DND-41 (cell line): ENCODE data around the gene MGA.

Source experiments
- ATAC-seq: fragments of 200-7000 bp; cut with Tn5 transposase; 3 replicates; pipeline ENCODE4 v1.9.1; 2021; ENCODE audit warnings: low read depth; ENCODE audit not compliant: insufficient read depth
- DNase-seq: peaks from one replicate; pipeline ENCODE4 v3.0.0-alpha.2; 2020
- H2AFZ ChIP-seq: 2 replicates; pipeline ENCODE4 v1.6.0; 2012; ENCODE audit warnings: low read depth, low read length
- H3K27ac ChIP-seq: 2 replicates; pipeline ENCODE4 v1.5.1; 2012; ENCODE audit warnings: low read length, inconsistent platforms
- H3K27me3 ChIP-seq: fragments of 200-600 bp; sonication (generic); 2 replicates; pipeline ENCODE4 v1.6.0; 2012; ENCODE audit warnings: low read length, mild to moderate bottlenecking, inconsistent platforms; ENCODE audit not compliant: insufficient read depth, poor library complexity
- H3K36me3 ChIP-seq: 2 replicates; pipeline ENCODE4 v1.5.1; 2012; ENCODE audit warnings: low read length, inconsistent platforms; ENCODE audit not compliant: insufficient read depth
- H3K4me1 ChIP-seq: 2 replicates; pipeline ENCODE4 v1.5.1; 2012; ENCODE audit warnings: mild to moderate bottlenecking, low read length; ENCODE audit not compliant: insufficient read depth
- H3K4me2 ChIP-seq: 2 replicates; pipeline ENCODE4 v1.6.0; 2012; ENCODE audit warnings: mild to moderate bottlenecking, moderate library complexity, low read length, inconsistent platforms; ENCODE audit not compliant: insufficient read depth
- H3K4me3 ChIP-seq, 2 experiments: fragments of 200-600 bp in 1 of 2; shearing (Covaris generic) in 1 of 2; 2 replicates each; pipeline ENCODE4 v1.5.1; 2012 to 2016; ENCODE audit warnings: inconsistent platforms in 2 of 2, low read length in 2 of 2, mild to moderate bottlenecking in 2 of 2, low read depth in 1 of 2, moderate library complexity in 1 of 2
- H3K79me2 ChIP-seq: 2 replicates; pipeline ENCODE4 v1.6.0; 2012; ENCODE audit warnings: low read length, inconsistent platforms; ENCODE audit not compliant: insufficient read depth
- H3K9ac ChIP-seq: 2 replicates; pipeline ENCODE4 v1.6.0; 2012; ENCODE audit warnings: low read depth, mild to moderate bottlenecking, inconsistent platforms, low read length, moderate library complexity
- H3K9me3 ChIP-seq: 2 replicates; pipeline ENCODE4 v1.5.1; 2012; ENCODE audit warnings: low read length, moderate library complexity, mild to moderate bottlenecking, inconsistent platforms; ENCODE audit not compliant: insufficient read depth, severe bottlenecking
- H4K20me1 ChIP-seq: 2 replicates; pipeline ENCODE4 v1.6.0; 2012; ENCODE audit warnings: low read length; ENCODE audit not compliant: insufficient read depth
- EZH2 ChIP-seq: IDR thresholded peaks from 3 replicates; pipeline ENCODE4 v1.6.1; 2012; ENCODE audit warnings: borderline replicate concordance, low read depth, mild to moderate bottlenecking, moderate library complexity, low read length, inconsistent platforms; ENCODE audit not compliant: severe bottlenecking
- TF ChIP-seq, protein P1 (sequence below): IDR thresholded peaks from 2 replicates; pipeline ENCODE4 v1.5.1; 2012; ENCODE audit warnings: borderline replicate concordance, low read length, moderate library complexity, mild to moderate bottlenecking; ENCODE audit not compliant: poor library complexity, severe bottlenecking; ENCODE audit errors: extremely low read depth

MGA gene

GRCh38 chr15:41812820-41813375 is 152.7 kb downstream of the MGA start:
- Histone ChIP-seq H2AFZ (no peak overlapping the region), H3K4me3 (no peak overlapping the region), H3K36me3 (peaks cover 47% of the 10 kb centered on the region), H4K20me1 (no peaks in the 10 kb centered on the region), H3K4me2 (no peak overlapping the region), H3K9ac (no peak overlapping the region), H3K27me3 (no peaks in the 10 kb centered on the region), H3K79me2 (no peaks in the 10 kb centered on the region), H3K27ac (no peak overlapping the region), H3K4me1 (no peaks in the 10 kb centered on the region), H3K9me3 (no peaks in the 10 kb centered on the region)
- DNase-seq (no peak), ATAC-seq (no peak)
- TF ChIP-seq, protein P1, sequence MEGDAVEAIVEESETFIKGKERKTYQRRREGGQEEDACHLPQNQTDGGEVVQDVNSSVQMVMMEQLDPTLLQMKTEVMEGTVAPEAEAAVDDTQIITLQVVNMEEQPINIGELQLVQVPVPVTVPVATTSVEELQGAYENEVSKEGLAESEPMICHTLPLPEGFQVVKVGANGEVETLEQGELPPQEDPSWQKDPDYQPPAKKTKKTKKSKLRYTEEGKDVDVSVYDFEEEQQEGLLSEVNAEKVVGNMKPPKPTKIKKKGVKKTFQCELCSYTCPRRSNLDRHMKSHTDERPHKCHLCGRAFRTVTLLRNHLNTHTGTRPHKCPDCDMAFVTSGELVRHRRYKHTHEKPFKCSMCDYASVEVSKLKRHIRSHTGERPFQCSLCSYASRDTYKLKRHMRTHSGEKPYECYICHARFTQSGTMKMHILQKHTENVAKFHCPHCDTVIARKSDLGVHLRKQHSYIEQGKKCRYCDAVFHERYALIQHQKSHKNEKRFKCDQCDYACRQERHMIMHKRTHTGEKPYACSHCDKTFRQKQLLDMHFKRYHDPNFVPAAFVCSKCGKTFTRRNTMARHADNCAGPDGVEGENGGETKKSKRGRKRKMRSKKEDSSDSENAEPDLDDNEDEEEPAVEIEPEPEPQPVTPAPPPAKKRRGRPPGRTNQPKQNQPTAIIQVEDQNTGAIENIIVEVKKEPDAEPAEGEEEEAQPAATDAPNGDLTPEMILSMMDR = no peak
- no peak for TF ChIP-seq EZH2

DNA sequence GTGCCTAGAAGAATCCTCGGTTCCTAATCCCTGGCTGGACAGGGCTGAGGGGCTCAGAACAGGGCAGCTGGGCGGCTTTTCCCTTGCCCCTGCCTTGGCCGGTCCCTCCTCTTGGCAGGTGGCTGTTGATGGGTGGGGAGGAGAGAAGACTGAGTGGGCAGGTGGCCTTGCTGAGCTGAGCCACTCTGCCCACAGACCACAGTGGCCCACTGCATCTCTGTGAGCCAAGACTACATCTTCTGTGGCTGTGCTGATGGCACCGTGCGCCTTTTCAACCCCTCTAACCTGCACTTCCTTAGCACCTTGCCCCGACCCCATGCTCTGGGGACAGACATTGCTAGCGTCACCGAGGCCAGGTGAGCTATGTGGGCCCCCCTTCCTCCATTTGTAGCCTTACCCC is 153.2 kb downstream of the MGA start:
- no peaks in the 10 kb centered on the region for H3K79me2 ChIP-seq
- no peak for DNase-seq

GRCh38 chr15:41814534-41814933 is 154.3 kb downstream of the MGA start:
- TF ChIP-seq, protein P1 = no peak
- TF ChIP-seq EZH2 = no peak
- ATAC-seq = no peak
- no peak overlapping the region for H3K9ac ChIP-seq
- no peaks in the 10 kb centered on the region for H3K79me2 ChIP-seq
- peaks cover 62% of the 10 kb centered on the region for H3K36me3 ChIP-seq
- H4K20me1 ChIP-seq = no peaks in the 10 kb centered on the region
- H3K4me3 ChIP-seq = no peak overlapping the region
- no peak overlapping the region for H3K4me2 ChIP-seq
- no peaks in the 10 kb centered on the region for H3K27me3 ChIP-seq
- no peak overlapping the region for H3K27ac ChIP-seq
- no peaks in the 10 kb centered on the region for H3K4me1 ChIP-seq
- DNase-seq = no peak
- no peaks in the 10 kb centered on the region for H3K9me3 ChIP-seq
- no peak overlapping the region for H2AFZ ChIP-seq

More for the DNA sequence above, 153.2 kb downstream of the MGA start:
- H3K4me3 ChIP-seq = no peak overlapping the region
- H3K36me3 ChIP-seq = peaks cover 52% of the 10 kb centered on the region
- no peak overlapping the region for H3K4me2 ChIP-seq
- H3K27ac ChIP-seq = no peak overlapping the region
- no peaks in the 10 kb centered on the region for H3K4me1 ChIP-seq
- no peak for TF ChIP-seq EZH2
- TF ChIP-seq, protein P1 = no peak
- H2AFZ ChIP-seq = no peak overlapping the region
- H3K27me3 ChIP-seq = no peaks in the 10 kb centered on the region
- H3K9ac ChIP-seq = no peak overlapping the region
- H3K9me3 ChIP-seq = no peaks in the 10 kb centered on the region
- no peak for ATAC-seq
- no peaks in the 10 kb centered on the region for H4K20me1 ChIP-seq
